AG04450 (cell line): ENCODE measurements around the gene TLNRD1. TPM values are rescaled to one million over a fixed set of nuclear protein-coding genes. Genes with fewer than 3 reads are reported as not detected.

Source experiments
- CTCF ChIA-PET: fragments of 300-600, 350-600 bp; formaldehyde crosslinking; extraction: SDS; loops from one replicate; lab custom pipeline; 2022; ENCODE audit warnings: antibody characterized with exemption, inconsistent platforms; lab: Charles Lee
- POLR2A ChIA-PET: fragments of 350-600 bp; formaldehyde crosslinking; extraction: SDS; loops from one replicate; lab custom pipeline; 2021; ENCODE audit warnings: antibody characterized with exemption, inconsistent platforms; lab: Yijun Ruan, JAX
- DNase-seq: peaks from one replicate; pipeline ENCODE4 v3.0.0-alpha.2; 2011; ENCODE audit warnings: low read depth, low spot score
- H3K27ac ChIP-seq: one replicate; pipeline ENCODE4 v1.5.1; 2012; ENCODE audit warnings: low read depth, low read length, control low read depth
- H3K27me3 ChIP-seq: one replicate; pipeline ENCODE4 v1.6.0; 2012; ENCODE audit warnings: low read length; ENCODE audit not compliant: control insufficient read depth, insufficient read depth
- H3K4me3 ChIP-seq: 2 replicates; pipeline ENCODE4 v1.5.1; 2011; ENCODE audit warnings: mild to moderate bottlenecking, low read depth, low read length, control low read depth
- H3K9me3 ChIP-seq: 2 replicates; pipeline ENCODE4 v1.5.1; 2012; ENCODE audit warnings: low read length; ENCODE audit not compliant: control insufficient read depth, insufficient read depth
- polyA plus RNA-seq: library from polyadenylated mRNA; depleted of rRNA; stranded (reverse); fragments of >200 nt; gene quantifications from 2 replicates; pipeline ENCODE4 v1.2.3, GENCODE V29; 2011
- TF ChIP-seq, protein P1 (sequence below): IDR thresholded peaks from 2 replicates; pipeline ENCODE4 v1.5.1; 2011; ENCODE audit warnings: low read depth, low read length, control low read depth, inconsistent platforms

The TLNRD1 gene
- polyA plus RNA-seq, 1 experiment, result 3.5 TPM

DNA sequence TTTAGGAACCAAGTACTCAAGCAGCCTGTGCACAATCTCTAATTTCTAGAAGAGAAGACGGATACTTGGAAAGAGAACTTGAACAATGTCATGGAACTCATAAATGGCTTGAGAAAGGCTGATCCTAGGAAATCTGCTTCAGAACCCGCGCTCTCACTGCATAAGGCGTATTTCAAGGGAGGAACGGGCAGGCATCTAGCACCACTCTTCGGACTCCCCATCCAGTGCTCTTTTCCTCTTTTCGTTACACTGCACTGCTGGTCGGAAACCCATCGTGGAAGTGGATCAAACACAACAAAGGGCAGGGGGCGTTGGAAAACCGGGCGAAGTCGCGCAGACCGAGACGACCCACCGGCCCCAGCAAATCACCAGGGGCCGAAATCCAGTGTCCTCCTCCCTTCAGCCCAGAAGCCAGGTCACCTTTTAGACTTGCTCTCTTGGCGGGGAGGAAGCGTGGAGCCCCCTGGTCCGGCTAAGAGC, 539 bp upstream of the TLNRD1 start:
- TF ChIP-seq, protein P1, sequence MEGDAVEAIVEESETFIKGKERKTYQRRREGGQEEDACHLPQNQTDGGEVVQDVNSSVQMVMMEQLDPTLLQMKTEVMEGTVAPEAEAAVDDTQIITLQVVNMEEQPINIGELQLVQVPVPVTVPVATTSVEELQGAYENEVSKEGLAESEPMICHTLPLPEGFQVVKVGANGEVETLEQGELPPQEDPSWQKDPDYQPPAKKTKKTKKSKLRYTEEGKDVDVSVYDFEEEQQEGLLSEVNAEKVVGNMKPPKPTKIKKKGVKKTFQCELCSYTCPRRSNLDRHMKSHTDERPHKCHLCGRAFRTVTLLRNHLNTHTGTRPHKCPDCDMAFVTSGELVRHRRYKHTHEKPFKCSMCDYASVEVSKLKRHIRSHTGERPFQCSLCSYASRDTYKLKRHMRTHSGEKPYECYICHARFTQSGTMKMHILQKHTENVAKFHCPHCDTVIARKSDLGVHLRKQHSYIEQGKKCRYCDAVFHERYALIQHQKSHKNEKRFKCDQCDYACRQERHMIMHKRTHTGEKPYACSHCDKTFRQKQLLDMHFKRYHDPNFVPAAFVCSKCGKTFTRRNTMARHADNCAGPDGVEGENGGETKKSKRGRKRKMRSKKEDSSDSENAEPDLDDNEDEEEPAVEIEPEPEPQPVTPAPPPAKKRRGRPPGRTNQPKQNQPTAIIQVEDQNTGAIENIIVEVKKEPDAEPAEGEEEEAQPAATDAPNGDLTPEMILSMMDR, result no peak
- CTCF ChIA-PET, result interaction anchor here (0.7 to 2.3 kb wide), 2 partner anchors 20 to 266 kb away, joined by 3 to 15 read pairs; no protein-coding TSS in a partner anchor
- DNase-seq, result no peak
- Histone ChIP-seq H3K9me3 (peaks cover 13% of the 10 kb centered on the region), H3K4me3 (peak overlapping the region; percentile 83), H3K27me3 (no peaks in the 10 kb centered on the region), H3K27ac (peak overlapping the region; percentile 89)
- POLR2A ChIA-PET, result interaction anchor here (1.2 kb wide), 1 partner anchor 9 kb away, joined by 13 read pairs; no protein-coding TSS in a partner anchor

DNA sequence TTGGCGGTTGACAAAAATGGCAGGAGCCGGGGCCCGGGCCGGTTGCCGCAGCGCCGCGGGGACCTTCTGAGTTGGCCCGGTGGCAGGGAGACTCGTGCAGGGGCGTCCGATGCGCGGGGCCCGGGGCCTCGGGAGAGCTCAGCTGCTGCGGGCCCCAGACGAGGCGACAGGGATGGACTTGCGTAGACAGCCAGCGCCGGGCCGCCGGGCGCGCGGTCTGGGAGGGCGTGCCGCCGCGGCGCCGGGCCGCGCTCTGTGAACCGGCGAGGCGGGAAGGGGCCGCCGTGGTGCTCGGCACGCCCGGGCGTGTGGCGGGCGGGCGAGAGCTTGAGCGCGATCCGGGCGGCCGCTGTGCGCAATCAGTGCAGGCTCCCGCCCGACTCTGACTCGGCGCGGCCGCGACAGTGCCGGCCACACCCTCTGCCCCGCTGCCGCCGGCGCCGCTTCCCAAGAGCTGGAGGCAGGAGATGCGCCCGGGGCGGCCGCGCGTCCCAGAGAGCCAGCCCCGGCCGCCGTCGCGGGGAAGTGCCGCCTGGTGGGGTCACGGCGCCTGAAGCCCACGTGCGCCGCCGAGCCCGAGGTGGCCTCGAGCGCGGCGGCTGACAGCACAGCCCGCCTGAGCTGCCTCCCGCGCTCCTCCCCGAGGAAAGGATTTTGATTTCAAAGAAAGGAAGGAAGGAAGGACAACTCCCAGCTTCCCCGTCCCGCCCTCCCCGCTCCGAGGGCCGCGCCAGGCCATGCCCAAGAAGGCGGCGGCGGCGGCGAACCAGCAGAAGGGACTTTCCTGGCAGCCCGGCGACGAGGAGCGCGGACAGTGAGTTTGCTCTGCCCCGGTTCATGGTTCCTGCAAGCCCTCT, 657 bp downstream of the TLNRD1 start:
- CTCF ChIA-PET, result interaction anchor here (2.3 kb wide), 1 partner anchor 265 kb away, joined by 15 read pairs; no protein-coding TSS in a partner anchor
- Histone ChIP-seq H3K27ac (peak overlapping the region; percentile 80), H3K27me3 (no peaks in the 10 kb centered on the region), H3K4me3 (peak overlapping the region; percentile 83), H3K9me3 (peaks cover 11% of the 10 kb centered on the region)
- no peak for DNase-seq
- TF ChIP-seq, protein P1, result no peak
- POLR2A ChIA-PET, result interaction anchor here (1.2 kb wide), 1 partner anchor 10 kb away, joined by 13 read pairs; no protein-coding TSS in a partner anchor

DNA sequence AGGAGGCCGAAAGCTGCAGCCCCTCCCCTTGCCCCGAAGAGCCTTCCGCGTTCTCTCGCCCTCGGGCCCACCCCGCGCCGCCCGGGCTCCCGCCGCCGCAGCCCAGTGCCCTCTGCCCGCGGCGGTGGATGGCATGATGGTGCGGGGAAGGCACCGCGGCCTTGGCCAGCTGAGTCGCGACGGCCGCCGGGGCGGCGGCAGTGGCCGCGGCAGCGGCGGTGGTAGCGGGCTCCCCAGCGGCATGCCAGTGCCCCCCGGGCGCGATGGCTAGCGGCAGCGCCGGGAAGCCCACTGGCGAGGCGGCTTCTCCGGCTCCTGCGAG, 1.2 kb downstream of the TLNRD1 start:
- TF ChIP-seq, protein P1, result no peak
- H3K27ac ChIP-seq, result no peak overlapping the region
- POLR2A ChIA-PET, result no interaction called here

DNA sequence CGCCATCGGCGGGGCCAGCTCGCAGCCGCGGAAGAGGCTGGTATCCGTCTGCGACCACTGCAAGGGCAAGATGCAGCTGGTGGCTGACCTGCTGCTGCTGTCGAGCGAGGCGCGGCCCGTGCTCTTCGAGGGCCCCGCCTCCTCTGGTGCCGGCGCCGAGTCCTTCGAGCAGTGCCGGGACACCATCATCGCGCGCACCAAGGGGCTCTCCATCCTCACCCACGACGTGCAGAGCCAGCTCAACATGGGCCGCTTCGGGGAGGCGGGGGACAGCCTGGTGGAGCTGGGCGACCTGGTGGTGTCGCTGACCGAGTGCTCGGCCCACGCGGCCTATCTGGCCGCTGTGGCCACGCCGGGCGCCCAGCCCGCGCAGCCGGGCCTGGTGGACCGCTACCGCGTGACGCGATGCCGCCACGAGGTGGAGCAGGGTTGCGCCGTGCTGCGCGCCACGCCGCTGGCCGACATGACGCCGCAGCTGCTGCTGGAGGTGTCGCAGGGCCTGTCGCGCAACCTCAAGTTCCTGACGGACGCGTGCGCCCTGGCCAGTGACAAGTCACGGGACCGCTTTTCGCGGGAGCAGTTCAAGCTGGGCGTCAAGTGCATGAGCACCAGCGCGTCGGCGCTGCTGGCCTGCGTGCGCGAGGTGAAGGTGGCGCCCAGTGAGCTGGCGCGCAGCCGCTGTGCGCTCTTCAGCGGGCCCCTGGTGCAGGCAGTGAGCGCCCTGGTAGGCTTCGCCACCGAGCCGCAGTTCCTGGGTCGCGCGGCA, 1.8 kb downstream of the TLNRD1 start:
- H3K27me3 ChIP-seq, result no peaks in the 10 kb centered on the region
- CTCF ChIA-PET, result interaction anchor here (2.0 to 2.3 kb wide), 2 partner anchors 264 kb away, joined by 6 to 15 read pairs; no protein-coding TSS in a partner anchor
- peaks cover 6% of the 10 kb centered on the region; the same call in 1 of the 2 replicates for H3K9me3 ChIP-seq
- H3K4me3 ChIP-seq, result peak overlapping the region; percentile 83
- TF ChIP-seq, protein P1, result no peak
- DNase-seq, result no peak
- POLR2A ChIA-PET, result no interaction called here
- no peak overlapping the region for H3K27ac ChIP-seq

More for the DNA sequence above, 1.2 kb downstream of the TLNRD1 start:
- Histone ChIP-seq H3K4me3 (peak overlapping the region; percentile 83), H3K27me3 (no peaks in the 10 kb centered on the region), H3K9me3 (peaks cover 6% of the 10 kb centered on the region; the same call in 1 of the 2 replicates)
- CTCF ChIA-PET, result interaction anchor here (2.3 kb wide), 1 partner anchor 264 kb away, joined by 15 read pairs; no protein-coding TSS in a partner anchor
- DNase-seq, result no peak
